Stimulated activated CD8-positive, alpha-beta memory T cell treated with anti-CD3 and anti-CD28 coated beads, Interleukin-4, amount 100 ng/mL, for 24 hours (primary cell): Measurements from ENCODE around the gene SLC6A12.

ENCODE experiments used
- DNase-seq: peaks from one replicate; pipeline ENCODE4 v3.0.0-alpha.2; 2020; ENCODE audit warnings: low read depth

Gene SLC6A12

GRCh38 chr12:234891-235415, 21.0 kb upstream of the SLC6A12 start:
- DNase-seq: no peak

GRCh38 chr12:234019-234418, 20.1 kb upstream of the SLC6A12 start:
- DNase-seq: no peak

- DNase-seq: no peak
Measured at GRCh38 chr12:233615-233968, 19.6 kb upstream of the SLC6A12 start.

GRCh38 chr12:232731-233614, 19.0 kb upstream of the SLC6A12 start:
- no peak for DNase-seq

- DNase-seq: no peak
Measured at GRCh38 chr12:230925-231671, 17.1 kb upstream of the SLC6A12 start.

- no peak for DNase-seq
Measured at GRCh38 chr12:229441-230191, 15.7 kb upstream of the SLC6A12 start.

- DNase-seq: no peak
Measured at GRCh38 chr12:228846-229200, 14.9 kb upstream of the SLC6A12 start.

- DNase-seq: no peak
Measured at GRCh38 chr12:227923-228845, 14.2 kb upstream of the SLC6A12 start.

GRCh38 chr12:227286-227915, 13.4 kb upstream of the SLC6A12 start:
- no peak for DNase-seq

- no peak for DNase-seq
Measured at GRCh38 chr12:226401-226800, 12.4 kb upstream of the SLC6A12 start.

- no peak for DNase-seq
Measured at GRCh38 chr12:225012-225411, 11.1 kb upstream of the SLC6A12 start.

- no peak for DNase-seq
Measured at GRCh38 chr12:224330-224729, 10.4 kb upstream of the SLC6A12 start.

- DNase-seq: no peak
Measured at GRCh38 chr12:223841-224240, 9.9 kb upstream of the SLC6A12 start.

- DNase-seq: no peak
Measured at GRCh38 chr12:221736-222135, 7.8 kb upstream of the SLC6A12 start.

GRCh38 chr12:220946-221550, 7.1 kb upstream of the SLC6A12 start:
- DNase-seq: no peak

- no peak for DNase-seq
Measured at GRCh38 chr12:220491-220890, 6.5 kb upstream of the SLC6A12 start.

GRCh38 chr12:219891-220352, 6.0 kb upstream of the SLC6A12 start:
- peak; percentile 38 for DNase-seq

GRCh38 chr12:218728-219590, 5.0 kb upstream of the SLC6A12 start:
- no peak for DNase-seq

- no peak for DNase-seq
Measured at GRCh38 chr12:218221-218620, 4.3 kb upstream of the SLC6A12 start.
